GM18519 (cell line): Measurements from ENCODE around the gene ARSI.

Source experiments
- ATAC-seq: cut with Tn5 transposase; IDR thresholded peaks from one replicate; pipeline ENCODE4 v1.9.1; 2021; ENCODE audit warnings: mild to moderate bottlenecking, moderate library complexity; ENCODE audit not compliant: unreplicated experiment, low FRiP score

Gene ARSI

GRCh38 chr5:150272531-150272930, 30.2 kb downstream of the ARSI start:
- no peak for ATAC-seq

GRCh38 chr5:150271923-150272322, 30.8 kb downstream of the ARSI start:
- no peak for ATAC-seq

GRCh38 chr5:150271296-150271692, 31.4 kb downstream of the ARSI start:
- no peak for ATAC-seq

- no peak for ATAC-seq
Observed at GRCh38 chr5:150270541-150271295, 32.0 kb downstream of the ARSI start.

GRCh38 chr5:150266871-150267291, 35.8 kb downstream of the ARSI start:
- ATAC-seq = no peak

GRCh38 chr5:150265870-150266383, 36.8 kb downstream of the ARSI start:
- ATAC-seq = no peak

- ATAC-seq = no peak
Observed at GRCh38 chr5:150264667-150265603, 37.8 kb downstream of the ARSI start.

GRCh38 chr5:150263801-150264621, 38.7 kb downstream of the ARSI start:
- no peak for ATAC-seq

GRCh38 chr5:150263375-150263775, 39.3 kb downstream of the ARSI start:
- no peak for ATAC-seq

- no peak for ATAC-seq
Observed at GRCh38 chr5:150262502-150262901, 40.2 kb downstream of the ARSI start.

GRCh38 chr5:150261231-150261630, 41.5 kb downstream of the ARSI start:
- ATAC-seq = no peak

GRCh38 chr5:150258130-150258529, 44.6 kb downstream of the ARSI start:
- ATAC-seq = no peak

- no peak for ATAC-seq
Observed at GRCh38 chr5:150257424-150257823, 45.3 kb downstream of the ARSI start.

GRCh38 chr5:150256410-150257064, 46.2 kb downstream of the ARSI start:
- ATAC-seq = no peak

GRCh38 chr5:150255659-150256409, 46.9 kb downstream of the ARSI start:
- no peak for ATAC-seq

GRCh38 chr5:150254774-150255173, 47.9 kb downstream of the ARSI start:
- no peak for ATAC-seq

- no peak for ATAC-seq
Observed at GRCh38 chr5:150254363-150254762, 48.3 kb downstream of the ARSI start.

GRCh38 chr5:150253416-150254208, 49.1 kb downstream of the ARSI start:
- no peak for ATAC-seq
